Right lobe of liver (tissue), 6 donors: ENCODE measurements around the gene CXCR3. TPM values are rescaled to one million over a fixed set of nuclear protein-coding genes. Genes with fewer than 3 reads are reported as not detected.
A peak's percentile ranks its signal among the peaks of the same experiment; 100 is the strongest.
"Not testable (repeated sequence)": the region's sequence is repeated elsewhere in the genome, so short reads cannot be mapped to it uniquely, and the experiment has no call there.

Experiments
- ATAC-seq, 4 donors: fragments of 200-7000 bp; cut with Tn5 transposase; one replicate each; pipeline ENCODE4 v1.9.1; 2020; ENCODE audit warnings: mild to moderate bottlenecking in 4 of 4, moderate library complexity in 4 of 4
- DNase-seq, 3 donors: peaks; one replicate each; pipeline ENCODE4 v3.0.0-alpha.2; 2020
- H3K27ac ChIP-seq, 3 donors: fragments of 200-600 bp; one replicate each; pipeline ENCODE4 v1.8.0; 2022
- H3K27me3 ChIP-seq, 2 donors: fragments of 200-600 bp; one replicate each; pipeline ENCODE4 v1.8.0; 2022
- H3K36me3 ChIP-seq, 4 donors: fragments of 200-600 bp; sonication (generic) in 1 of 4; one replicate each; pipeline versions ENCODE4 v1.5.1 to v1.8.0; 2017 to 2022; ENCODE audit warnings: control low read depth in 1 of 4
- H3K4me1 ChIP-seq, 4 donors: fragments of 200-600 bp; sonication (generic) in 1 of 4; one replicate each; pipeline versions ENCODE4 v1.5.1 to v1.8.0; 2017 to 2022; ENCODE audit warnings: control low read depth in 1 of 4
- H3K4me3 ChIP-seq, 3 donors: fragments of 200-600 bp; one replicate each; pipeline ENCODE4 v1.8.0; 2022
- H3K9me3 ChIP-seq, 4 donors: fragments of 200-600 bp; sonication (generic) in 1 of 4; one replicate each; pipeline versions ENCODE4 v1.5.1 to v1.8.0; 2017 to 2022; ENCODE audit warnings: control low read depth in 1 of 4
- CTCF ChIP-seq, 4 donors: fragments of 200-600 bp in 3 of 4; fragments of 450-650 bp in 1 of 4; IDR thresholded peaks; one replicate each; pipeline versions ENCODE4 v1.5.1 to v1.8.0; 2016 to 2022; ENCODE audit warnings: antibody characterized with exemption in 4 of 4, mild to moderate bottlenecking in 2 of 4
- POLR2A ChIP-seq: fragments of 450-650 bp; IDR thresholded peaks from one replicate; pipeline ENCODE4 v1.6.1; 2017; ENCODE audit warnings: antibody characterized with exemption, mild to moderate bottlenecking
- WGBS: methylation state at CpG from one replicate; pipeline ENCODE4 v1.1.6; 2018; ENCODE audit warnings: low coverage, low lambda C conversion rate; ENCODE audit not compliant: insufficient coverage; ENCODE audit errors: missing lambda C conversion rate; 5-methylcytosine and 5-hydroxymethylcytosine counted together
- intact Hi-C, 2 donors: fragments of 100-400 bp; cut with DNase I; formaldehyde crosslinking; loops; one replicate each; pipeline versions ENCODE4 v1.11.2 to v1.14.1; 2022
- total RNA-seq, 6 experiments: library from RNA; depleted of rRNA in 2 of 6; stranded (reverse); fragments of >200 nt in 2 of 6; fragmentation: NEBNext Ultra II Directional in 3 of 6; extraction: Animal tissue kit (Norgen Biotek cat#: 25700) in 3 of 6; gene quantifications; one replicate each; pipeline versions ENCODE4 v1.1.0 to v1.2.4, GENCODE V29; 2016 to 2023
- donor health status: DM: no; HTN: yes; CAD: no.
- donor health status: DM: no; HTN: no; CAD: no.
- donor health status: DM: no; HTN: no; CAD: no.
- donor health status: DM: no; HTN: yes; CAD: no.
- donor health status: DM: no; HTN: yes; CAD: no.

Gene CXCR3
- total RNA-seq, 6 experiments from 2014 or later, result 0.13 TPM; not detected in 5

- H3K27ac ChIP-seq, result no peak overlapping the region
- H3K4me1 ChIP-seq, result no peaks in the 10 kb centered on the region
- DNase-seq (no peak), ATAC-seq (no peak)
- WGBS, result 86% methylated on average over 8 of the region's 16 CpGs
- H3K27me3 ChIP-seq, result no peaks in the 10 kb centered on the region
- TF ChIP-seq POLR2A (no peak), CTCF (IDR thresholded peaks at IDR 0.05) (no peak)
- intact Hi-C loops, result no loop called here
- no peaks in the 10 kb centered on the region for H3K9me3 ChIP-seq
- no peak overlapping the region for H3K4me3 ChIP-seq
- H3K36me3 ChIP-seq, result no peaks in the 10 kb centered on the region
Observed at GRCh38 chrX:71664889-71665491, 46.7 kb upstream of the CXCR3 start.

- peak; percentile 14 to 31 (median 17) for TF ChIP-seq CTCF (IDR thresholded peaks at IDR 0.05)
- H3K4me1 ChIP-seq, DNase-seq, H3K27ac ChIP-seq, H3K27me3 ChIP-seq, H3K9me3 ChIP-seq, intact Hi-C loops, H3K36me3 ChIP-seq, H3K4me3 ChIP-seq: not testable (repeated sequence)
- peak in 3 of 4 donors; percentile 34 to 63 (median 44) for ATAC-seq
- WGBS, result 45% methylated on average over 4 of the region's 8 CpGs
Observed at GRCh38 chrX:71664202-71664601, 45.9 kb upstream of the CXCR3 start.

- not testable (repeated sequence) for ATAC-seq
Observed at GRCh38 chrX:71663238-71663637, 44.9 kb upstream of the CXCR3 start.

GRCh38 chrX:71662654-71663053 lies 44.3 kb upstream of the CXCR3 start:
- intact Hi-C loops, H3K9me3 ChIP-seq, H3K27me3 ChIP-seq, DNase-seq, H3K27ac ChIP-seq, ATAC-seq, H3K36me3 ChIP-seq, H3K4me3 ChIP-seq, H3K4me1 ChIP-seq: not testable (repeated sequence)
- 45% methylated on average over 2 of the region's 11 CpGs for WGBS

More at GRCh38 chrX:71663238-71663637, 44.9 kb upstream of the CXCR3 start:
- DNase-seq, H3K4me3 ChIP-seq, H3K27me3 ChIP-seq, intact Hi-C loops, H3K9me3 ChIP-seq, H3K4me1 ChIP-seq, H3K27ac ChIP-seq, H3K36me3 ChIP-seq: not testable (repeated sequence)
- WGBS, result 41% methylated on average over 3 of the region's 8 CpGs

GRCh38 chrX:71661919-71662318 lies 43.6 kb upstream of the CXCR3 start:
- H3K4me3 ChIP-seq, result no peak overlapping the region
- no peak for ATAC-seq
- no peak for TF ChIP-seq POLR2A
- no peak for TF ChIP-seq CTCF (IDR thresholded peaks at IDR 0.05)
- no peaks in the 10 kb centered on the region for H3K9me3 ChIP-seq
- H3K27me3 ChIP-seq, result no peaks in the 10 kb centered on the region
- no peaks in the 10 kb centered on the region for H3K4me1 ChIP-seq
- H3K27ac ChIP-seq, result no peak overlapping the region
- intact Hi-C loops, result no loop called here
- no peak for DNase-seq
- 51% methylated on average over 5 of the region's 12 CpGs for WGBS
- H3K36me3 ChIP-seq, result no peaks in the 10 kb centered on the region
